Osteocyte (in vitro differentiated cells): ENCODE measurements around the gene OLFML1. TPM values are rescaled to one million over a fixed set of nuclear protein-coding genes. Genes with fewer than 3 reads are reported as not detected.

ENCODE experiments used
- DNase-seq: peaks from one replicate; pipeline ENCODE4 v3.0.0; 2021; ENCODE audit warnings: mixed read lengths; ENCODE audit not compliant: unreplicated experiment; ENCODE audit errors: extremely low spot score
- H3K27ac Mint-ChIP-seq: one replicate; pipeline ENCODE4 v1.8.0; 2021; ENCODE audit warnings: mild to moderate bottlenecking, mixed read lengths; ENCODE audit not compliant: unreplicated experiment
- H3K27me3 Mint-ChIP-seq: one replicate; pipeline ENCODE4 v1.8.0; 2021; ENCODE audit warnings: mixed read lengths; ENCODE audit not compliant: unreplicated experiment
- H3K36me3 Mint-ChIP-seq: one replicate; pipeline ENCODE4 v1.8.0; 2021; ENCODE audit warnings: mixed read lengths; ENCODE audit not compliant: unreplicated experiment
- H3K4me1 Mint-ChIP-seq: one replicate; pipeline ENCODE4 v1.8.0; 2021; ENCODE audit warnings: mixed read lengths; ENCODE audit not compliant: unreplicated experiment
- H3K4me3 Mint-ChIP-seq: one replicate; pipeline ENCODE4 v1.8.0; 2021; ENCODE audit warnings: mild to moderate bottlenecking, moderate library complexity, mixed read lengths; ENCODE audit not compliant: unreplicated experiment
- H3K9me3 Mint-ChIP-seq: one replicate; pipeline ENCODE4 v1.8.0; 2021; ENCODE audit warnings: mixed read lengths; ENCODE audit not compliant: unreplicated experiment
- CTCF ChIP-seq: fragments of 200-600 bp; sonication (generic); IDR thresholded peaks from 2 replicates; pipeline ENCODE4 v1.5.0; 2021; ENCODE audit warnings: antibody characterized with exemption, mild to moderate bottlenecking, moderate library complexity
- total RNA-seq: library from RNA; stranded (reverse); gene quantifications from 2 replicates; pipeline ENCODE4 v1.2.1, GENCODE V29; 2021

Gene OLFML1
- total RNA-seq, 1 donor from 2014 or later = 59.7 TPM

GRCh38 chr11:7536100-7536499 lies 50.8 kb downstream of the OLFML1 start:
- H3K36me3 Mint-ChIP-seq = no peaks in the 10 kb centered on the region
- no peaks in the 10 kb centered on the region for H3K9me3 Mint-ChIP-seq
- DNase-seq = no peak
- no peak overlapping the region for H3K27ac Mint-ChIP-seq
- peaks cover 27% of the 10 kb centered on the region for H3K27me3 Mint-ChIP-seq
- H3K4me3 Mint-ChIP-seq = no peak overlapping the region
- TF ChIP-seq CTCF = peak; percentile 24
- H3K4me1 Mint-ChIP-seq = no peaks in the 10 kb centered on the region

- Mint-ChIP-seq H3K27ac (no peak overlapping the region), H3K4me1 (no peaks in the 10 kb centered on the region), H3K36me3 (no peaks in the 10 kb centered on the region), H3K9me3 (no peaks in the 10 kb centered on the region), H3K4me3 (no peak overlapping the region), H3K27me3 (peaks cover 32% of the 10 kb centered on the region)
- DNase-seq = no peak
- TF ChIP-seq CTCF = no peak
Measured at GRCh38 chr11:7537265-7537664, 52.0 kb downstream of the OLFML1 start.

GRCh38 chr11:7538031-7538430 lies 52.7 kb downstream of the OLFML1 start:
- no peaks in the 10 kb centered on the region for H3K36me3 Mint-ChIP-seq
- no peak overlapping the region for H3K4me3 Mint-ChIP-seq
- no peak for TF ChIP-seq CTCF
- H3K27me3 Mint-ChIP-seq = peaks cover 32% of the 10 kb centered on the region
- H3K4me1 Mint-ChIP-seq = no peaks in the 10 kb centered on the region
- no peaks in the 10 kb centered on the region for H3K9me3 Mint-ChIP-seq
- no peak for DNase-seq
- no peak overlapping the region for H3K27ac Mint-ChIP-seq

- no peak for DNase-seq
- H3K27me3 Mint-ChIP-seq = peaks cover 29% of the 10 kb centered on the region
- TF ChIP-seq CTCF = no peak
- H3K4me1 Mint-ChIP-seq = no peaks in the 10 kb centered on the region
- H3K27ac Mint-ChIP-seq = no peak overlapping the region
- H3K4me3 Mint-ChIP-seq = no peak overlapping the region
- no peaks in the 10 kb centered on the region for H3K36me3 Mint-ChIP-seq
- no peaks in the 10 kb centered on the region for H3K9me3 Mint-ChIP-seq
Measured at GRCh38 chr11:7538466-7539454, 53.5 kb downstream of the OLFML1 start.

GRCh38 chr11:7540830-7541555 lies 55.7 kb downstream of the OLFML1 start:
- H3K27ac Mint-ChIP-seq = no peak overlapping the region

More at GRCh38 chr11:7540830-7541555, 55.7 kb downstream of the OLFML1 start:
- TF ChIP-seq CTCF = no peak
- H3K4me3 Mint-ChIP-seq = no peak overlapping the region
- H3K9me3 Mint-ChIP-seq = no peaks in the 10 kb centered on the region
- H3K27me3 Mint-ChIP-seq = peaks cover 20% of the 10 kb centered on the region
- H3K36me3 Mint-ChIP-seq = no peaks in the 10 kb centered on the region
- no peaks in the 10 kb centered on the region for H3K4me1 Mint-ChIP-seq
- DNase-seq = no peak
